NCI-H345 (cell line): ENCODE measurements around the gene KCNJ15.

Experiments
- DNase-seq: peaks from one replicate; lab custom pipeline; 2025; lab: John Stamatoyannopoulos, UW

The KCNJ15 gene

DNA sequence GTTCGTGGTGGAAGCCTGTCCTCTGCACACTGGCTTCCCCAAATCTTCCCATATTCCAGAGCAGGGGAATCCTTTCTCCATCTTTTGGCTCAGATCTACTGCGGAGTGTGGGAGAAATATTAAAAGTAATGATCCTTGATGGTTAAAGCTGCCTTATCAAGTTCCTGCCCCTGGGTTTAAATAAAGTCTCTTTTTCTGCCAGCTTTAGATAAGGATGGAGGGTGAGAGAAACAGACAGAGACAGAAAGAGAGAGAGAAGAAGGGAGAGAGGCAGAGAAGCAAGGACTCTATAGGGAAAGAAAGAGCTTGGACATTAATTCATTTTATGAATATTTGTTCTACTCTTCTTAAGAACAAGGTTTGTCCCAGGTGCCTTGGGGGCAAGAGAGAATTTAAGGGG lies 98.0 kb downstream of the KCNJ15 start:
- no peak for DNase-seq

DNA sequence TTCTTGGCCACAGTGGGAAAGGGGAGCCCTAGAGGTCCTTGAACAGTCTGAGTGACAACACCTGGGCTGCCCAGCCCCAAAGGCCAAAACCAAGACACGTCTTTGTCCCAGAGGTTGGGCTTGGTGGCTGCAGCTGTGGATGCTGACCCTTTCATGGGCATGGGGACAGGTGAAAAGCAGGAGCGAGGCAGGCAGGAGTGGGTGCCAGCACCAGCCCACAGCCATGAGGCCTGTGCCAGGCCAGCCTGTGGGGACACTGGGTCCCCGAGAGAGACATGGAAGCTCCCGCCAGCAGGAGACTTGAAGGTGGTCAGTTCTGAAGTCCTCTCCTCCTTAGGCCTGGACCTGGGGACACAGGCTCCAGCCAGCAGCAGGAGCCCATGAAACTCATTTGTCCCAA lies 98.6 kb downstream of the KCNJ15 start:
- DNase-seq, result no peak

DNA sequence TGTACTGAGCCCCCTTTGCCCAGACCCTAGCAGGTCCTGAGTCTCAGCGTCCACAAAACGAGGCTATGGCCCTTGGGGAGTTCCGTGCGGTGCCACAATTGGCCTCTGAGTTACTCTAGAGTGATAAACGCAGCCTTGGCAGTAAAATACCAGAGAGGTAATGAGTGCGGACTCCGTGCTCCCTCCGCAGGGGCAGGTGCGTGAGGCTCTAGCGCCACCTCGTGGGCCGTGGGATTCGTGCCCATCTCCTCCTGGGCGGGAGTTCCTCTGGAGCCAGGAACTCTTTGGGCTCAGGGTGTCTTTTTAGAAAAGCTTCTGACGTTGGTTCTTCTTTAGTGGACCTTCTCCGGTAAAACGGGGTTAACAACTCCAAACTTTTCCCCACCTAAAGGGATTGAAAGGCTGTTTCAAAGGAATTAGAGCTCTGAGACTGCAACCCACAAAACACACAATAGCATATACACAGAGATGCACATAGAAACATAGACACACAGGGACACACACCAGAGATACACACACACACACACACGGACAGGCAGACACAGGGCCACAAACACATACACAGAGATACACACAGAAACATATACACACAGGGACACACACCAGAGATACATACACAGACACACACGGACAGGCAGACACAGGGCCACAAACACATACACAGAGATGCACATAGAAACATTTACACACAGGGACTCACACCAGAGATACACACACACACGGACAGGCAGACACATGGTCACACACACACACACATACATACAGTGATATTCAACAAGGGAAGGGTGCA lies 99.4 kb downstream of the KCNJ15 start:
- peak; percentile 71 for DNase-seq
